Measurements from ENCODE around the gene MKNK2. TPM values are rescaled to one million over a fixed set of nuclear protein-coding genes. Genes with fewer than 3 reads are reported as not detected.

The MKNK2 gene
- total and polyA plus RNA-seq, 2 of the 13 experiments (the other 11 are each of a cell fraction or from before 2014, with no cell fraction given) = 44.9 to 112 TPM

DNA sequence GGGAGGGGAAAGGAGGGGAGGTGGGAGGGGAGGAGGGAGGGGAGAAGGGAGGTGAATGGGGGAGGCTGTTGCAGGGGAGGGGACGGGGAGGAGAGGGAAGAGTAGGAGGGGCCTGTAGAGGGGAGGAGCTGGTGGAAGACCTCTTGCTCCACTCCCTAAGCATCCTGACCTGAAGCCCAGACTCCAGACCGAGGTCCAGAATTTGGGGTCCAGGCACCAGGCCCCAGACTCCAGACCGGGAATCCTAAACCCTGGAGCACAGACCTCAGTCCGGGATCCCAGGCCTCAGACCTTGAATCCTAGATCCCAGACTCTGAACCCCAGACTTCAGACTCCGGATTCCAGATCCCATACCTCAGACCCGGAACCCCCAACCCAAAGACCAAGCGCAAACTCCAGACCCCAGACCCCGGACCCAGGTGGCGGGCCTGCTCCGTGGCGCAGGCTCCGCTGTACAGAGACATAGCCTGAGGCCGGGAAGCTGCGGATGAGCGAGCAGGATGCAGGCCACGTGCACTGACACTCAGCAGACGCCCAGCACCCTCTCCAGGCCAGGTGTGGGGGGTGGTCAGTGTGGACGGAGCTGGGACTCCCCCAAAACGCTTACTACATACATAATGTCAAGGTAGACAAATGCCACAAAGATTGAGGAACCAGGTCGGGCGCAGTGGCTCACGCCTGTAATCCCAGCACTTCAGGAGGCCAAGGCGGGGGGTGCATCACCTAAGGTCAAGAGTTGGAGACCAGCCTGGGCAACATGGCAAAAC is 34.8 kb downstream of the MKNK2 start (continued):
- TF ChIP-seq ZNF225 (CRISPR knock-in tag; IDR thresholded peaks at IDR 0.05) = no peak
- no peak for TF ChIP-seq ZKSCAN1 (IDR thresholded peaks at IDR 0.05; ENCODE audit: low read length)
- TF ChIP-seq ZFP90 (CRISPR knock-in tag; IDR thresholded peaks at IDR 0.05; ENCODE audit: borderline replicate concordance) = no peak
- TF ChIP-seq, protein P1, sequence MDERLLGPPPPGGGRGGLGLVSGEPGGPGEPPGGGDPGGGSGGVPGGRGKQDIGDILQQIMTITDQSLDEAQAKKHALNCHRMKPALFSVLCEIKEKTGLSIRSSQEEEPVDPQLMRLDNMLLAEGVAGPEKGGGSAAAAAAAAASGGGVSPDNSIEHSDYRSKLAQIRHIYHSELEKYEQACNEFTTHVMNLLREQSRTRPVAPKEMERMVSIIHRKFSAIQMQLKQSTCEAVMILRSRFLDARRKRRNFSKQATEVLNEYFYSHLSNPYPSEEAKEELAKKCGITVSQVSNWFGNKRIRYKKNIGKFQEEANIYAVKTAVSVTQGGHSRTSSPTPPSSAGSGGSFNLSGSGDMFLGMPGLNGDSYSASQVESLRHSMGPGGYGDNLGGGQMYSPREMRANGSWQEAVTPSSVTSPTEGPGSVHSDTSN (CRISPR knock-in tag; IDR thresholded peaks at IDR 0.05) = no peak
- no peak for TF ChIP-seq NR2F2 (IDR thresholded peaks at IDR 0.05; ENCODE audit: borderline replicate concordance, low read depth)
- TF ChIP-seq ZNF616 (CRISPR knock-in tag; IDR thresholded peaks at IDR 0.05; ENCODE audit: low read depth) = no peak
- TF ChIP-seq ZEB1 (IDR thresholded peaks at IDR 0.05; ENCODE audit: insufficient replicate concordance, low read depth) = no peak
- TF ChIP-seq ZNF367 (CRISPR knock-in tag; IDR thresholded peaks at IDR 0.05; ENCODE audit: borderline replicate concordance) = no peak
- TF ChIP-seq, protein P2, sequence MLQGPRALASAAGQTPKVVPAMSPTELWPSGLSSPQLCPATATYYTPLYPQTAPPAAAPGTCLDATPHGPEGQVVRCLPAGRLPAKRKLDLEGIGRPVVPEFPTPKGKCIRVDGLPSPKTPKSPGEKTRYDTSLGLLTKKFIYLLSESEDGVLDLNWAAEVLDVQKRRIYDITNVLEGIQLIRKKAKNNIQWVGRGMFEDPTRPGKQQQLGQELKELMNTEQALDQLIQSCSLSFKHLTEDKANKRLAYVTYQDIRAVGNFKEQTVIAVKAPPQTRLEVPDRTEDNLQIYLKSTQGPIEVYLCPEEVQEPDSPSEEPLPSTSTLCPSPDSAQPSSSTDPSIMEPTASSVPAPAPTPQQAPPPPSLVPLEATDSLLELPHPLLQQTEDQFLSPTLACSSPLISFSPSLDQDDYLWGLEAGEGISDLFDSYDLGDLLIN (CRISPR knock-in tag; IDR thresholded peaks at IDR 0.05; ENCODE audit: borderline replicate concordance) = no peak
- TF ChIP-seq, protein P3, sequence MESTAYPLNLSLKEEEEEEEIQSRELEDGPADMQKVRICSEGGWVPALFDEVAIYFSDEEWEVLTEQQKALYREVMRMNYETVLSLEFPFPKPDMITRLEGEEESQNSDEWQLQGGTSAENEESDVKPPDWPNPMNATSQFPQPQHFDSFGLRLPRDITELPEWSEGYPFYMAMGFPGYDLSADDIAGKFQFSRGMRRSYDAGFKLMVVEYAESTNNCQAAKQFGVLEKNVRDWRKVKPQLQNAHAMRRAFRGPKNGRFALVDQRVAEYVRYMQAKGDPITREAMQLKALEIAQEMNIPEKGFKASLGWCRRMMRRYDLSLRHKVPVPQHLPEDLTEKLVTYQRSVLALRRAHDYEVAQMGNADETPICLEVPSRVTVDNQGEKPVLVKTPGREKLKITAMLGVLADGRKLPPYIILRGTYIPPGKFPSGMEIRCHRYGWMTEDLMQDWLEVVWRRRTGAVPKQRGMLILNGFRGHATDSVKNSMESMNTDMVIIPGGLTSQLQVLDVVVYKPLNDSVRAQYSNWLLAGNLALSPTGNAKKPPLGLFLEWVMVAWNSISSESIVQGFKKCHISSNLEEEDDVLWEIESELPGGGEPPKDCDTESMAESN (CRISPR knock-in tag; conservative IDR thresholded peaks at IDR 0.05) = no peak
- TF ChIP-seq, protein P4, sequence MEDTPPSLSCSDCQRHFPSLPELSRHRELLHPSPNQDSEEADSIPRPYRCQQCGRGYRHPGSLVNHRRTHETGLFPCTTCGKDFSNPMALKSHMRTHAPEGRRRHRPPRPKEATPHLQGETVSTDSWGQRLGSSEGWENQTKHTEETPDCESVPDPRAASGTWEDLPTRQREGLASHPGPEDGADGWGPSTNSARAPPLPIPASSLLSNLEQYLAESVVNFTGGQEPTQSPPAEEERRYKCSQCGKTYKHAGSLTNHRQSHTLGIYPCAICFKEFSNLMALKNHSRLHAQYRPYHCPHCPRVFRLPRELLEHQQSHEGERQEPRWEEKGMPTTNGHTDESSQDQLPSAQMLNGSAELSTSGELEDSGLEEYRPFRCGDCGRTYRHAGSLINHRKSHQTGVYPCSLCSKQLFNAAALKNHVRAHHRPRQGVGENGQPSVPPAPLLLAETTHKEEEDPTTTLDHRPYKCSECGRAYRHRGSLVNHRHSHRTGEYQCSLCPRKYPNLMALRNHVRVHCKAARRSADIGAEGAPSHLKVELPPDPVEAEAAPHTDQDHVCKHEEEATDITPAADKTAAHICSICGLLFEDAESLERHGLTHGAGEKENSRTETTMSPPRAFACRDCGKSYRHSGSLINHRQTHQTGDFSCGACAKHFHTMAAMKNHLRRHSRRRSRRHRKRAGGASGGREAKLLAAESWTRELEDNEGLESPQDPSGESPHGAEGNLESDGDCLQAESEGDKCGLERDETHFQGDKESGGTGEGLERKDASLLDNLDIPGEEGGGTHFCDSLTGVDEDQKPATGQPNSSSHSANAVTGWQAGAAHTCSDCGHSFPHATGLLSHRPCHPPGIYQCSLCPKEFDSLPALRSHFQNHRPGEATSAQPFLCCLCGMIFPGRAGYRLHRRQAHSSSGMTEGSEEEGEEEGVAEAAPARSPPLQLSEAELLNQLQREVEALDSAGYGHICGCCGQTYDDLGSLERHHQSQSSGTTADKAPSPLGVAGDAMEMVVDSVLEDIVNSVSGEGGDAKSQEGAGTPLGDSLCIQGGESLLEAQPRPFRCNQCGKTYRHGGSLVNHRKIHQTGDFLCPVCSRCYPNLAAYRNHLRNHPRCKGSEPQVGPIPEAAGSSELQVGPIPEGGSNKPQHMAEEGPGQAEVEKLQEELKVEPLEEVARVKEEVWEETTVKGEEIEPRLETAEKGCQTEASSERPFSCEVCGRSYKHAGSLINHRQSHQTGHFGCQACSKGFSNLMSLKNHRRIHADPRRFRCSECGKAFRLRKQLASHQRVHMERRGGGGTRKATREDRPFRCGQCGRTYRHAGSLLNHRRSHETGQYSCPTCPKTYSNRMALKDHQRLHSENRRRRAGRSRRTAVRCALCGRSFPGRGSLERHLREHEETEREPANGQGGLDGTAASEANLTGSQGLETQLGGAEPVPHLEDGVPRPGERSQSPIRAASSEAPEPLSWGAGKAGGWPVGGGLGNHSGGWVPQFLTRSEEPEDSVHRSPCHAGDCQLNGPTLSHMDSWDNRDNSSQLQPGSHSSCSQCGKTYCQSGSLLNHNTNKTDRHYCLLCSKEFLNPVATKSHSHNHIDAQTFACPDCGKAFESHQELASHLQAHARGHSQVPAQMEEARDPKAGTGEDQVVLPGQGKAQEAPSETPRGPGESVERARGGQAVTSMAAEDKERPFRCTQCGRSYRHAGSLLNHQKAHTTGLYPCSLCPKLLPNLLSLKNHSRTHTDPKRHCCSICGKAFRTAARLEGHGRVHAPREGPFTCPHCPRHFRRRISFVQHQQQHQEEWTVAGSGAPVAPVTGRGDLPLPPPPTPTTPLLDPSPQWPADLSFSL (CRISPR knock-in tag; IDR thresholded peaks at IDR 0.05) = no peak
- TF ChIP-seq ZNF251 (CRISPR knock-in tag; IDR thresholded peaks at IDR 0.05) = no peak
- peak; percentile 34; the same call in 1 of the 2 replicates for TF ChIP-seq TBX2 (CRISPR knock-in tag; IDR thresholded peaks at IDR 0.05; ENCODE audit: borderline replicate concordance)
- no peak for TF ChIP-seq SATB2 (CRISPR knock-in tag; IDR thresholded peaks at IDR 0.05)
- TF ChIP-seq HDAC1 (CRISPR knock-in tag; IDR thresholded peaks at IDR 0.05) = no peak

All from HepG2 (cell line).